Activated B cell treated with CpG ODN at 0.5 μM for 24 hours (primary cell): ENCODE results near the gene SLC16A3. TPM values are rescaled to one million over a fixed set of nuclear protein-coding genes. Genes with fewer than 3 reads are reported as not detected.

Source experiments
- ATAC-seq: fragments of 200-7000 bp; cut with Tn5 transposase; one replicate; pipeline ENCODE4 v1.10.0; 2021; ENCODE audit warnings: low read depth, mild to moderate bottlenecking, moderate library complexity
- CTCF ChIA-PET: fragments of 350-600 bp; sonication (Branson Sonifier 250); formaldehyde crosslinking; loops from one replicate; lab custom pipeline; 2021; ENCODE audit warnings: antibody characterized with exemption; lab: Charles Lee
- POLR2A ChIA-PET: fragments of 350-600 bp; sonication (Branson Sonifier 250); formaldehyde crosslinking; loops from one replicate; lab custom pipeline; 2021; ENCODE audit warnings: antibody characterized with exemption; lab: Charles Lee
- DNase-seq: peaks from one replicate; pipeline ENCODE4 v3.0.0; 2022
- H3K27ac Mint-ChIP-seq: one replicate; pipeline ENCODE4 v1.8.0; 2020; ENCODE audit warnings: mixed read lengths
- H3K27me3 Mint-ChIP-seq: one replicate; pipeline ENCODE4 v1.8.0; 2021; ENCODE audit warnings: mixed read lengths
- H3K36me3 Mint-ChIP-seq: one replicate; pipeline ENCODE4 v1.8.0; 2021; ENCODE audit warnings: low read depth, mixed read lengths
- H3K4me1 Mint-ChIP-seq: one replicate; pipeline ENCODE4 v1.8.0; 2021; ENCODE audit warnings: mixed read lengths
- H3K4me3 Mint-ChIP-seq: one replicate; pipeline ENCODE4 v1.8.0; 2020; ENCODE audit warnings: mild to moderate bottlenecking, mixed read lengths
- H3K9me3 Mint-ChIP-seq: one replicate; pipeline ENCODE4 v1.8.0; 2020; ENCODE audit warnings: mixed read lengths
- CTCF ChIP-seq: fragments of 200-600 bp; IDR thresholded peaks from one replicate; pipeline ENCODE4 v1.8.0; 2022; ENCODE audit warnings: antibody characterized with exemption, mild to moderate bottlenecking
- intact Hi-C: fragments of 100-400 bp; cut with micrococcal nuclease; formaldehyde crosslinking; loops from one replicate; pipeline ENCODE4 v1.15.1; 2024
- total RNA-seq: library from RNA; stranded (reverse); gene quantifications from 2 replicates; pipeline ENCODE4 v1.2.3, GENCODE V29; 2022

The SLC16A3 gene
- total RNA-seq, 1 donor from 2014 or later = 24.6 TPM

- H3K4me3 Mint-ChIP-seq = peak overlapping the region; percentile 84
- H3K27me3 Mint-ChIP-seq = no peaks in the 10 kb centered on the region
- ChIA-PET POLR2A (interaction anchor here (0.5 to 8.1 kb wide), 6 partner anchors 8 to 176 kb away, joined by 3 to 60 read pairs (median 8); partner anchors contain the start of genes DCXR and SLC16A3), CTCF (no interaction called here)
- TF ChIP-seq CTCF = no peak
- H3K4me1 Mint-ChIP-seq = peaks cover 43% of the 10 kb centered on the region
- intact Hi-C loops = loop anchor here (2.0 kb wide), 1 partner anchor 79 kb away; no protein-coding TSS in a partner anchor
- DNase-seq (no peak), ATAC-seq (peak; percentile 5)
- no peaks in the 10 kb centered on the region for H3K9me3 Mint-ChIP-seq
- no peaks in the 10 kb centered on the region for H3K36me3 Mint-ChIP-seq
- peak overlapping the region; percentile 91 for H3K27ac Mint-ChIP-seq
Observed at GRCh38 chr17:82213251-82214011, 15.4 kb upstream of the SLC16A3 start.

- Mint-ChIP-seq H3K4me3 (peak overlapping the region; percentile 75), H3K27ac (peak overlapping the region; percentile 63), H3K4me1 (peaks cover 43% of the 10 kb centered on the region), H3K27me3 (no peaks in the 10 kb centered on the region), H3K9me3 (no peaks in the 10 kb centered on the region), H3K36me3 (no peaks in the 10 kb centered on the region)
- ChIA-PET POLR2A (interaction anchor here (0.5 to 8.1 kb wide), 8 partner anchors 8 to 382 kb away, joined by 3 to 60 read pairs (median 7); partner anchors contain the start of gene SLC16A3), CTCF (no interaction called here)
- intact Hi-C loops = no loop called here
- ATAC-seq = no peak
- TF ChIP-seq CTCF = no peak
- no peak for DNase-seq
Observed at GRCh38 chr17:82214012-82214628, 14.7 kb upstream of the SLC16A3 start.

GRCh38 chr17:82215095-82215971 is 13.5 kb upstream of the SLC16A3 start:
- Mint-ChIP-seq H3K9me3 (no peaks in the 10 kb centered on the region), H3K27ac (peak overlapping the region; percentile 84), H3K27me3 (no peaks in the 10 kb centered on the region), H3K4me3 (no peak overlapping the region), H3K36me3 (no peaks in the 10 kb centered on the region), H3K4me1 (peaks cover 43% of the 10 kb centered on the region)
- DNase-seq (no peak), ATAC-seq (no peak)
- no peak for TF ChIP-seq CTCF
- intact Hi-C loops = no loop called here
- CTCF ChIA-PET = interaction anchor here (1.6 kb wide), 1 partner anchor 9 kb away, joined by 7 read pairs; no protein-coding TSS in a partner anchor
- POLR2A ChIA-PET = interaction anchor here (0.9 to 8.1 kb wide), 6 partner anchors 9 to 83 kb away, joined by 3 to 60 read pairs (median 10); partner anchors contain the start of gene SLC16A3

- H3K36me3 Mint-ChIP-seq = no peaks in the 10 kb centered on the region
- TF ChIP-seq CTCF = no peak
- H3K4me3 Mint-ChIP-seq = peak overlapping the region; percentile 57
- DNase-seq (no peak), ATAC-seq (no peak)
- no peaks in the 10 kb centered on the region for H3K9me3 Mint-ChIP-seq
- no peaks in the 10 kb centered on the region for H3K27me3 Mint-ChIP-seq
- H3K27ac Mint-ChIP-seq = peak overlapping the region; percentile 84
- H3K4me1 Mint-ChIP-seq = peaks cover 43% of the 10 kb centered on the region
- ChIA-PET POLR2A (interaction anchor here (0.9 to 8.1 kb wide), 5 partner anchors 10 to 178 kb away, joined by 4 to 60 read pairs (median 11); partner anchors contain the start of genes DCXR and SLC16A3), CTCF (interaction anchor here (1.6 kb wide), 1 partner anchor 10 kb away, joined by 7 read pairs; no protein-coding TSS in a partner anchor)
- intact Hi-C loops = loop anchor here (1.0 to 2.0 kb wide), 3 partner anchors 10 to 185 kb away; partner anchors contain the start of gene RAC3
Observed at GRCh38 chr17:82215972-82216300, 12.9 kb upstream of the SLC16A3 start.
